Memory B cell (primary cell): ENCODE data around the gene SELENOO.

Experiments
- ATAC-seq: fragments of 150-1000 bp; cut with Tn5 transposase; 2 replicates; pipeline ENCODE4 v1.10.0; 2021; ENCODE audit warnings: low read depth, mild to moderate bottlenecking, moderate library complexity
- DNase-seq, 2 donors: peaks; one replicate each; pipeline ENCODE4 v3.0.0; 2022; ENCODE audit warnings: low spot score in 2 of 2
- H3K27ac Mint-ChIP-seq: one replicate; pipeline ENCODE4 v1.8.0; 2022; ENCODE audit warnings: mild to moderate bottlenecking, moderate library complexity, mixed read lengths
- H3K27me3 Mint-ChIP-seq: one replicate; pipeline ENCODE4 v1.8.0; 2022; ENCODE audit warnings: mixed read lengths
- H3K36me3 Mint-ChIP-seq: one replicate; pipeline ENCODE4 v1.8.0; 2022; ENCODE audit warnings: mild to moderate bottlenecking, mixed read lengths
- H3K4me1 Mint-ChIP-seq: one replicate; pipeline ENCODE4 v1.8.0; 2022; ENCODE audit warnings: mixed read lengths
- H3K4me3 Mint-ChIP-seq: one replicate; pipeline ENCODE4 v1.8.0; 2022; ENCODE audit warnings: mild to moderate bottlenecking, moderate library complexity, mixed read lengths
- H3K9me3 Mint-ChIP-seq: one replicate; pipeline ENCODE4 v1.8.0; 2022; ENCODE audit warnings: mixed read lengths

Gene SELENOO

GRCh38 chr22:50248196-50249081 is 47.6 kb downstream of the SELENOO start:
- DNase-seq (no peak), ATAC-seq (no peak)
- Mint-ChIP-seq H3K4me1 (peaks cover 17% of the 10 kb centered on the region), H3K27me3 (no peaks in the 10 kb centered on the region), H3K4me3 (peak overlapping the region; percentile 18), H3K27ac (peak overlapping the region; percentile 85), H3K36me3 (peaks cover 3% of the 10 kb centered on the region), H3K9me3 (no peaks in the 10 kb centered on the region)

- ATAC-seq (no peak), DNase-seq (no peak)
- H3K9me3 Mint-ChIP-seq: no peaks in the 10 kb centered on the region
- peaks cover 14% of the 10 kb centered on the region for H3K4me1 Mint-ChIP-seq
- peak overlapping the region; percentile 35 for H3K27ac Mint-ChIP-seq
- no peaks in the 10 kb centered on the region for H3K27me3 Mint-ChIP-seq
- H3K4me3 Mint-ChIP-seq: peak overlapping the region; percentile 80
- H3K36me3 Mint-ChIP-seq: peaks cover 3% of the 10 kb centered on the region
Measured at GRCh38 chr22:50249341-50250248, 48.8 kb downstream of the SELENOO start.

GRCh38 chr22:50250249-50250554 is 49.4 kb downstream of the SELENOO start:
- DNase-seq: no peak
- no peaks in the 10 kb centered on the region for H3K9me3 Mint-ChIP-seq
- peak overlapping the region; percentile 80 for H3K4me3 Mint-ChIP-seq
- no peaks in the 10 kb centered on the region for H3K27me3 Mint-ChIP-seq
- H3K36me3 Mint-ChIP-seq: no peaks in the 10 kb centered on the region
- H3K4me1 Mint-ChIP-seq: peaks cover 10% of the 10 kb centered on the region
- ATAC-seq: no peak
- peak overlapping the region; percentile 35 for H3K27ac Mint-ChIP-seq

GRCh38 chr22:50250555-50251476 is 50.0 kb downstream of the SELENOO start, which contains the start of gene HDAC10:
Gene HDAC10 (minus strand): TSS chr22:50251265. CDS start chr22:50251032, 233 bp downstream.
- H3K27ac Mint-ChIP-seq: peak within 1 kb of the TSS; percentile 58
- no peaks in the 10 kb centered on the region for H3K36me3 Mint-ChIP-seq
- DNase-seq (peak; percentile 64 to 68), ATAC-seq (peak; percentile 55)
- peak within 1 kb of the TSS; percentile 80 for H3K4me3 Mint-ChIP-seq
- no peaks in the 10 kb centered on the region for H3K27me3 Mint-ChIP-seq
- H3K9me3 Mint-ChIP-seq: no peaks in the 10 kb centered on the region
- peaks cover 10% of the 10 kb centered on the region for H3K4me1 Mint-ChIP-seq

- ATAC-seq: peak; percentile 9
Measured at GRCh38 chr22:50251477-50252081, 50.8 kb downstream of the SELENOO start.

GRCh38 chr22:50252082-50253045 is 51.6 kb downstream of the SELENOO start:
- Mint-ChIP-seq H3K4me1 (peaks cover 8% of the 10 kb centered on the region), H3K27me3 (no peaks in the 10 kb centered on the region), H3K4me3 (peak overlapping the region; percentile 59), H3K36me3 (no peaks in the 10 kb centered on the region), H3K9me3 (no peaks in the 10 kb centered on the region), H3K27ac (no peak overlapping the region)
- DNase-seq (peak; percentile 67 to 77), ATAC-seq (peak; percentile 67)

More at GRCh38 chr22:50251477-50252081, 50.8 kb downstream of the SELENOO start:
- Mint-ChIP-seq H3K9me3 (no peaks in the 10 kb centered on the region), H3K27ac (peak overlapping the region; percentile 58), H3K4me3 (peak overlapping the region; percentile 80), H3K4me1 (peaks cover 10% of the 10 kb centered on the region), H3K27me3 (no peaks in the 10 kb centered on the region), H3K36me3 (no peaks in the 10 kb centered on the region)
- no peak for DNase-seq

GRCh38 chr22:50253046-50253915 is 52.5 kb downstream of the SELENOO start:
- DNase-seq: no peak
- Mint-ChIP-seq H3K27me3 (no peaks in the 10 kb centered on the region), H3K9me3 (no peaks in the 10 kb centered on the region), H3K36me3 (no peaks in the 10 kb centered on the region), H3K4me1 (peaks cover 2% of the 10 kb centered on the region), H3K27ac (no peak overlapping the region), H3K4me3 (no peak overlapping the region)
- ATAC-seq: no peak

GRCh38 chr22:50253941-50254340 is 53.1 kb downstream of the SELENOO start:
- Mint-ChIP-seq H3K27me3 (peaks cover 5% of the 10 kb centered on the region), H3K36me3 (no peaks in the 10 kb centered on the region), H3K4me1 (peaks cover 2% of the 10 kb centered on the region), H3K27ac (no peak overlapping the region), H3K9me3 (no peaks in the 10 kb centered on the region), H3K4me3 (no peak overlapping the region)
- no peak for ATAC-seq
- DNase-seq: no peak

GRCh38 chr22:50255099-50255498 is 54.3 kb downstream of the SELENOO start:
- H3K27ac Mint-ChIP-seq: no peak overlapping the region
- H3K9me3 Mint-ChIP-seq: no peaks in the 10 kb centered on the region
- H3K36me3 Mint-ChIP-seq: no peaks in the 10 kb centered on the region
- no peak for DNase-seq
- peaks cover 2% of the 10 kb centered on the region for H3K4me1 Mint-ChIP-seq
- H3K27me3 Mint-ChIP-seq: peaks cover 6% of the 10 kb centered on the region
- no peak for ATAC-seq
- H3K4me3 Mint-ChIP-seq: no peak overlapping the region

GRCh38 chr22:50255607-50256006 is 54.8 kb downstream of the SELENOO start:
- no peaks in the 10 kb centered on the region for H3K9me3 Mint-ChIP-seq
- no peak for ATAC-seq
- no peak overlapping the region for H3K27ac Mint-ChIP-seq
- H3K4me3 Mint-ChIP-seq: no peak overlapping the region
- no peak for DNase-seq
- H3K4me1 Mint-ChIP-seq: peaks cover 2% of the 10 kb centered on the region
- no peaks in the 10 kb centered on the region for H3K36me3 Mint-ChIP-seq
- peaks cover 6% of the 10 kb centered on the region for H3K27me3 Mint-ChIP-seq

GRCh38 chr22:50256258-50256862 is 55.5 kb downstream of the SELENOO start:
- Mint-ChIP-seq H3K4me1 (peaks cover 2% of the 10 kb centered on the region), H3K27me3 (peaks cover 6% of the 10 kb centered on the region), H3K27ac (no peak overlapping the region), H3K36me3 (no peaks in the 10 kb centered on the region), H3K9me3 (no peaks in the 10 kb centered on the region), H3K4me3 (no peak overlapping the region)
- ATAC-seq (no peak), DNase-seq (no peak)
